CD4-positive, alpha-beta T cell treated with Interferon gamma for 1 hour (primary cell): ENCODE data around the gene KLHL17.

Experiments
- DNase-seq: peaks from one replicate; pipeline ENCODE4 v3.0.0-alpha.2; 2020

Gene KLHL17

DNA sequence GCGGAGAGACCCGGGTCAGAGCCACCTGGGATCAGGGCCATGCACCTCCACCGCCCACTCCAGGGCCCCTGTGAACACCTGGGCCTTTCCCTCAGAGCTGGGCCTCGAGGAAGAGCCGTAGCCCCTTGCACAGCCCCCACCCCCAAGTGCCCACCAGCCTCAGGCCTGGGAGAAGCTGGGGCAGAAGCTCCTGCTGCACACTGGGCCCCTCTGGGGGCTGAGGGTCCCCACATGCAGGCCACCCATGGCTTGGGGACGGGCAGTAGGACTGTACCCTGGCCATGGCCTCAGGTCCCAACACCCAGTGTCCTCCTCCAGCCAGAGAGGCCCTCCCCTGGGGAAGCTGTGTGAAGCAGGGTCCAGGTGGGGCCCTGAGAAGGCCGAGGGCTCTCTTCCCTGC is 7.8 kb upstream of the KLHL17 start:
- DNase-seq = no peak

DNA sequence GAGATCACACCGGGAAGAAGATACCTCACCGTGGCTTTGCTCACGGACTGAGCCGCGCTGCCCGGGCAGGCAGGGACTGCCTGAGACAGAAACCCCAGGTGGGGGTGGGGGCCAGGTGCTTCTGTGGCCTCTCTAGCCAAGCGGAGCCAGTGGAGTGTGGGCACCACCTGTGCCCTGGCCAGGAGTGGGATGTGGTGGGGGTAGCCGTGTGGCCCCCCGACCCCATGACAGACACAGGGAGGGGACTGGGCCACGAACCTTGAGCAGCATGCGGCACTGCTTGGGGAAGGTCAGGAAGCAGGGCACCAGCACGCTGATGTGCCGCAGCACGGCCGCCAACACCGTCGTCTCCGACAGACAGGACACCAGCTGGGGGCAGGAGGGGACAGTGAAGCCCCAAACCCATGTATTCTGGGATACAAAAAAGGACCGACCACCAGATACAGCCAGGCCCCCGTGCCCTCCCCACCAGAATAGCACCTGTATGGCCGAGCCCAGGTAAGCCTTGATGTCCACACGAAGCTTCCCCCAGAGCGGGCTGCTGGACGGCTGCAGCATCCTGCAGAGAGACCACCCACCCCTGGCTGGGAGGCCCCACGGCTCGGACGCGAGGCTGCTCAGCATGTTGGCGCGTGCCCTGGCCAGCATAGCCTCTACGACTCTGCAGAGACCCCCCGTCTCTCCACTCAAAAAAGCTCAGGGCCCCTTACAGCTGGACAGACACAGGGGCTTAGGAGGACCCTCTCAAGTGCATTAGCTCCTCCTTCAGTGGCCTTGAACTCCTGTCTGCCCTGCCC is 6.7 kb upstream of the KLHL17 start:
- DNase-seq = no peak

DNA sequence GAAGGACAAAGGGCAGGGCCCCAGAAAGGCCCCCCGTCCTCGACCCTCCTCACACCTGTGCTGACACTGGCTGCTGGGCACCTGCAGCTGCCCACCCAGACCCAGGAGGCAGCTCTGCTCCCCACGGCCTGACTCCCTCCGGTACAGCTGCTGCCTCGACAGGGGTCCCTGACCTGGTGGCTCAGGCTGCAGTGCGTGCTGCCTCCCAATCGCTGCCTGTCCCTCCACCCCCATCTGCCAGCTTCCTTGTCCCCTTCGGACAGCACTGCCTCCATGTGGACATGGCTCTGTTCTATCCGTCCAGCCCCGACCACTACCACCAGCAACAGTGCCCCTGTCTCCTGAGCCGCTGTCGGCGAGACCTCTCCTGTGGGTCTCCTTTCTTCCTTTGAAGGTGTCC is 5.5 kb upstream of the KLHL17 start:
- no peak for DNase-seq

DNA sequence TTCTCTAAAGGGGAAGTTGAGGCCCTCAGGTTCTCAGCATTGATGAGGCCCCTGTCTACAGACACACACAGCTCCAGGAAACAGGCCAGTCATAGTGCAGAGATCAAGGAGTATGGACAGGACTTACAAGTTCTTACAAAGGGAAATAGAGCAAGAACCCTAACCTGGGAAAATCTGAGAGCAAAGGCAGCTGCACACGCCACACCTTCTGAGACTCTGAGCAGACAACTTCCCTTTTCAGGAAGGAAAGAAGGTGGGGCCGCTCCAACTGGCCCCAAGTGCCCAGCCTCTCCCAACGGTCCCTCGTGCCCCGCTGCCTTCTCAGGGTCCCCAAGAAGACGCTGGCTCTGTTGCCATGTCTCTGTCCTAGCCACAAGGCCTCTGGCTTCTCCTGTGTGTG is 4.9 kb upstream of the KLHL17 start:
- DNase-seq = no peak

DNA sequence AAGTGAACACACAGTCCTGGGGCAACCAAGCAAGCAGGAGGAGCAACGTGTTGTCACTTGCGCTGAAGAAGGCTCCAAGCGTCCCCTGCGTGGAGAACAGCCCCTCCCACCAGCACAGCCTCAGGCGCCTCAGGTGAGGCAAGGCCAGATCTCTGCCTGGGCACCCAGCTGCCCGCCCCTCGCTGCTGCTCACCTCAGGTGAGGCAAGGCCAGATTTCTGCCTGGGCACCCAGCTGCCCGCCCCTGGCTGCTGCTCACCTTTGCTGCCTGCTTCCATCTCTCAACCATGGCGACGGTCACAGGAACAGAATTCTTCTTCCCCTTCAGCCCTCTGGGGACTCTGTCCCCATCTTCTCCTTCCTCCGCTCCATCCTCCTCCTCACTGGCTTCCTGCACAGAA is 3.7 kb upstream of the KLHL17 start:
- no peak for DNase-seq

DNA sequence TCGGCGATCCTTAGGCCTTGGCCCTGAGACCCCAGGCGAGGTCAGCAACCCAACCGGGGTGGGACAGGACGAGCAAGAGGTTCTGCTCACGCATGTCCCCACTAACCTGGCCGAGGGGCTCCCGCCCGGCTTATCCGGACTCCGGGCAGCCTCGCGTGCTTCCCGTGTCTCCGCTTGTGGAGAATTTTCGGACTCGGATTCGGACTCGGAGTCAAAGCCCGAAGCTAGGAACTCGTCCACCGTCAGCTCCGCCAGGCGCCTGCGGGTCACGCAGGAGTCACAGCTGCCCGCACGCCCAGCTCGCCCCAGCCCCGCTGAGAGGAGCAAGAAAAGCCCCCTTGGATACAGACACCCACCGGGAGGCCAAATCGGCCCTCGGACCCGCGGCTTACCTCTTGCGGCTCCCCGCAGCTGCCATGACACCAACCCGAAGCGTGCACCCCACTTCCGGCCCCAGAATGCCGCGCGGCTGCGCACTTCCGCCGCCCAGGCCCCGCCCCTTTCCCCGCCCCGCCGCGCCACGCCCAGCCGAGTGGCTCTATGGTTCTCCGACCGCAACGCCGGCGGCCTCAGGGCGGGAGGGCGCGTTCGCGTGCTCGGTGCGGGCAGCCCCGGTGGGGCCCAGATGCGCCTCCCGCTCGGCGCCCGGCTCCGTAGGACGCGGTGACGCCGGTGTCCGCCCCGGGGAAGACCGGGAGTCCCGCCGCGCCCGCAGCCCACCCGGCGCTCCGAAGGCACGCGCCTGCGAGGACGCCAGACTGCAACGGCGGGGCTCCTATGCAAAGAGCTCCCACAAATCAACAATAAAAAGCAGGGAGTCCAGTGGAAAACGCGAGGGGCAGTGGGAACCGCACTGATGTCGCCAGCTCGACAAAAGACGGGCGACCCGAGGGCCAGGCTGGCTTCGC is 1.3 kb upstream of the KLHL17 start, which contains the start of gene NOC2L:
NOC2L (minus strand) TSS at position 434 of the 908 bp plus-strand sequence; CDS start at position 418, 16 bp downstream.
- peak; percentile 95 for DNase-seq

DNA sequence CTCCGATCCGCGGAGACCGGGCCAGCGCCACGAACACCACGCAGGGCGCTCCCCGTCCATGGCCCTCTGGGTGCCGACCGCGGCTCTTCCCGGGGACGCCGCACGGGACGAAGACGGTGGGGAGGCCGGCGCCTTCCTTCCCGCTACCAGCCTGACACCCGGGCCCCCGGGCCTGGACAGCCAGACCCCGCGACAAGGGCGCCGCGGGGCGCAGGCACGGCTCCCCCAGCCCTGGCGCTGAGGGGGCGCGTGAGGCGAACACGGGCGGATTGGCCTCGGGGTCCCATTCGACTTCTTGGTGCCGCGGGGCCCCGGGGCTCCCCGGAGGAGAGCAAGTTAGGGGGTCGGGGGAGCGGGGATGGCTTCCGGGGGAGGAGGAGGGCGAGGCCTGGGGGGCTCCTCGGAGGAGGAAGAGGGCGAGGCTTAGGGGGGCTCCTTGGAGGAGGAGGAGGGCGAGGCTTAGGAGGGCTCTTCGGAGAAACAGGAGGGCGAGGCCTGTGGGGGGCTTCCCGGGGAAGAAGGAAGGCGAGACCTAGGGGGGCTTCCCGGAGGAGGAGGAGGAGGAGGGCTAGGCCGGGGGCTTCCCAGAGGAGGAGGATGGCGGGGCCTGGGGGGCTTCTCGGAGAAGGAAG is 537 bp upstream of the KLHL17 start:
- no peak for DNase-seq

DNA sequence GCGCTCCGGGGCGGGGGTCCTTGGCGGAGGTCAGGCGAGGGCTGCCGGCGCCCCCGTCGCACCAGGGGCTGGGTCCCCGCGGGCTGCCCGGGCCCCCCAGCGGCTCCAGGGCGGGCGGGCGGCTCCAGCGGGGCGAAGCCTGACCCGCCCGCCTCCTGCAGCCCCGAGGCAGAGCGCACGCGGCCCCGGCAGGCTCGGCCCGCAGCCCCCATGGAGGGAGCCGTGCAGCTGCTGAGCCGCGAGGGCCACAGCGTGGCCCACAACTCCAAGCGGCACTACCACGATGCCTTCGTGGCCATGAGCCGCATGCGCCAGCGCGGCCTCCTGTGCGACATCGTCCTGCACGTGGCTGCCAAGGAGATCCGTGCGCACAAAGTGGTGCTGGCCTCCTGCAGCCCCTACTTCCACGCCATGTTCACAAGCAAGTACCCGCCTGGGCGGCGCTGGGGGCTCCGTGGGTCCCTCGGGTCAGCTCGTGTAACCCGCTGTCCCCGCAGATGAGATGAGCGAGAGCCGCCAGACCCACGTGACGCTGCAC is 817 bp downstream of the KLHL17 start:
- no peak for DNase-seq

DNA sequence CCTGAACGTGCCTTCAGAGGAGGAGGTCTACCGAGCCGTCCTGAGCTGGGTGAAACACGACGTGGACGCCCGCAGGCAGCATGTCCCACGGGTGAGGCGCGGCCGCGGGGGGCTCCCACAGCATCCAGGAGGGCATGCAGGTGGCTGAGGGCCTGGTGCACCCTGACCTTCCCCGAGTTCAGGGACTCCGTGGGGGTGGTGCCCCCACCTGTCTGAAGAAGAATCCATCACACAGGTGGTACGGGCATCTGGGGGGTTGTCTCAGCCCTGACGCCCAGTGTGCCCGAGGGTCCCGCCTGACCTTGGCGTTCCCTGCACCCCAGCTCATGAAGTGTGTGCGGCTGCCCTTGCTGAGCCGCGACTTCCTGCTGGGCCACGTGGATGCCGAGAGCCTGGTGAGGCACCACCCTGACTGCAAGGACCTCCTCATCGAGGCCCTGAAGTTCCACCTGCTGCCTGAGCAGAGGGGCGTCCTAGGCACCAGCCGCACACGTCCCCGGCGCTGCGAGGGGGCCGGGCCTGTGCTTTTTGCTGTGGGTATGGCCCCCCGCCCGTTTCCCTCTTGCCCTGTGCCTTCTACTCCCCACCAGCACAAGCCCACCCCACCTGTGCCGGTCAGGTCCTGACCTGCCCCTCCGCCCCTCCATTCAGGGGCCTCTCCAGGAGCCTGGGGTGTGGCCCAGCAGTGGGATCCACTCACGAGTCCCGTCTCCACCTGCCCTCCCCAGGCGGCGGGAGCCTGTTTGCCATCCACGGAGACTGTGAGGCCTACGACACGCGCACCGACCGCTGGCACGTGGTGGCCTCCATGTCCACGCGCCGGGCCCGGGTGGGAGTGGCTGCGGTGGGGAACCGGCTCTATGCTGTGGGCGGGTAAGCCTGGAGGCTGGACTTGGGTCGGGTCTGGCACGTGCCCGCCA is 2.3 kb downstream of the KLHL17 start:
- DNase-seq = no peak

DNA sequence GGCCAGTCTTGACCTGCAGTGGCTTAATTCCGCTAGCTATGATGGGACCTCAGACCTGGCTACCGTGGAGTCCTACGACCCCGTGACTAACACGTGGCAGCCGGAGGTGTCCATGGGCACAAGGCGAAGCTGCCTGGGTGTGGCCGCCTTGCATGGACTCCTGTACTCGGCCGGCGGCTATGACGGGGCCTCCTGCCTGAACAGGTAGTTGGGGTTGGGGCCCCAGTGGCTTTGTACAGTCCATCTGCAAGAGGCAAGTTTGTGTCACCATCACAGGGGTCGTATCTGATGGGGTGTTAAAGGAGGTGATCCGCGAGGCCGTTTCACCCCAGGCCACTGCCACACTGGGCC is 2.9 kb downstream of the KLHL17 start:
- DNase-seq = no peak

DNA sequence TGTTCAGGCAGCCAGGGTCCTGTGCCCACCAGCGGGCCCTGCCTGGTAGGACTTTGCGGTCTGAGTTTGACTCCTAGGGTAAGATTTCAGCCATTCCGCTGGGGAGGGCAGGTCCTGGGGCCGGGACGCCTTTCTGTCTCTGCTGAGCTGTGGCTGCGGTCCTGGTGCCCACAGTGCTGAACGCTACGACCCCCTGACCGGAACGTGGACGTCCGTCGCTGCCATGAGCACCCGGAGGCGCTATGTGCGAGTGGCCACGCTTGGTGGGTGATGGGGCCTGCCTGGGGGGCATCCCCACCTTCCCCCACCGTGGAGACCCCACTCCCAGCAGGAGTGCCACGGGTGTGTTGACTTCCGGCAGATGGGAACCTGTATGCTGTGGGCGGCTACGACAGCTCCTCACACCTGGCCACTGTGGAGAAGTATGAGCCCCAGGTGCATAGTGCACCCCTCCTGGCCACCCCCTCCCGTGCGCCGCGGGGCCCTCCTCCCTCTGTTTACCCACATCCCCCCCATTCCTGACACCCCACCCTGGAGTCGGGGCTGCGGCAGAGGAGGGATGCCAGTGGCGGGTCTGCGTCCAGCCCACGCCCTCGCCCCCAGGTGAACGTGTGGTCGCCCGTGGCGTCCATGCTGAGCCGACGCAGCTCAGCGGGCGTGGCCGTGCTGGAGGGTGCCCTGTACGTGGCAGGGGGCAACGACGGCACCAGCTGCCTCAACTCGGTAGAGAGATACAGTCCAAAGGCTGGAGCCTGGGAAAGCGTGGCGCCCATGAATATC is 3.6 kb downstream of the KLHL17 start:
- DNase-seq = no peak

DNA sequence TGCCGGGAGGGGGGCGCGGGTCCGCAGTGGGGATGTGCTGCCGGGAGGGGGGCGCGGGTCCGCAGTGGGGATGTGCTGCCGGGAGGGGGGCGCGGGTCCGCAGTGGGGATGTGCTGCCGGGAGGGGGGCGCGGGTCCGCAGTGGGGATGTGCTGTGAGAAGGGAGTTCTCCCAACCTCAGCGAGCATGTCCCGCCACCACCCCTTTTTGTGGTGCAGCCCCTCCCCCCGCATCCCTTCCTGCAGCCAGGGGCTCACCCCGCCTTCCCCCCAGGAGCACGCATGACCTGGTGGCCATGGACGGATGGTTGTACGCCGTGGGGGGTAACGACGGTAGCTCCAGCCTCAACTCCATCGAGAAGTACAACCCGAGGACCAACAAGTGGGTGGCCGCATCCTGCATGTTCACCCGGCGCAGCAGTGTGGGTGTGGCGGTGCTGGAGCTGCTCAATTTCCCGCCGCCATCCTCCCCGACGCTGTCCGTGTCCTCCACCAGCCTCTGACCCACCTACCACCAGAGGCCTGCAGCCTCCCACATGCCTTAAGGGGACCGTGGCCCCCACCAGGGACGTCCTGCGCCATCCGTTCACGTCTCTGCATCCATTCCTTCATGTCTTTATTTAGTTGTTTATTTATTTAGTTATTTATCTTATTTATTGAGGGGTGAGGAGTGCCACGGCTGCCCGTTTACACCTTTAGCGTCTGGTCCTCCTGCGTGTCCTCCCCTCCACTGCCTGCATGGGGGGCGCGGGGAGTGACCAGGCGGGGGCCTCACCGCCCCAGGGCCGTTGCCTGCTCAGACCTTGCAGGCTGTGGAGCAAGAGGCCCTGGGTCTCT is 4.5 kb downstream of the KLHL17 start:
- DNase-seq = no peak

DNA sequence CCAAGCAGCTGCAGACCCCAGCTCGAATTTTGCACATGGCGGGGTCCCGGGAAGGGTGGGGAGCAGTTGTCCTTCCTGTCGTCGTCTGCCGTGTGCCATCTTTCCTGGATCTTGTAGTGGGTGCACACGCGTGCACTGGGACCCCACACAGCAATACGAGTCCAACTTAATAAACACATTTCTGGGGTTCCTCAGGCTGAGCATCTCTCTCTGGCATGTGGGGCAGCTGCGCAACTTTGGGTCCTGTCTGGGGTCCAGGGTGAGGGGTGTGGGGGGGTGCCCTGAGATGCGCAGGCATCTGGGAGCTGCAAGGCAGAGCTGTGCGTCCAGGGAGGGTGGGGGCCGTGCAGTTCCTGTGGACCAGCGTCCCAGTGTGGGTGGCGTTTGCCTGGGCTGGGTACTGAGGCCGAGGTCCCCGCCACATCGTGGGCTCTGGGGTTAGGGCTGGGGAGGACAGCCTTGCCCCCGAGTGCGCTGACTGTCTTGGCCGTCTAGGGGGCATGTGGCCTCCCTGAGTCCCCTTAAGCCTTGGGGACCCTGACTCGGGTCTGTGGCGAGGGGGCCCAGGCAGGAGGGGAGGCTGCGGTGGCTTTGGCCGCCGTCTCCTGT is 5.2 kb downstream of the KLHL17 start:
- DNase-seq = no peak

DNA sequence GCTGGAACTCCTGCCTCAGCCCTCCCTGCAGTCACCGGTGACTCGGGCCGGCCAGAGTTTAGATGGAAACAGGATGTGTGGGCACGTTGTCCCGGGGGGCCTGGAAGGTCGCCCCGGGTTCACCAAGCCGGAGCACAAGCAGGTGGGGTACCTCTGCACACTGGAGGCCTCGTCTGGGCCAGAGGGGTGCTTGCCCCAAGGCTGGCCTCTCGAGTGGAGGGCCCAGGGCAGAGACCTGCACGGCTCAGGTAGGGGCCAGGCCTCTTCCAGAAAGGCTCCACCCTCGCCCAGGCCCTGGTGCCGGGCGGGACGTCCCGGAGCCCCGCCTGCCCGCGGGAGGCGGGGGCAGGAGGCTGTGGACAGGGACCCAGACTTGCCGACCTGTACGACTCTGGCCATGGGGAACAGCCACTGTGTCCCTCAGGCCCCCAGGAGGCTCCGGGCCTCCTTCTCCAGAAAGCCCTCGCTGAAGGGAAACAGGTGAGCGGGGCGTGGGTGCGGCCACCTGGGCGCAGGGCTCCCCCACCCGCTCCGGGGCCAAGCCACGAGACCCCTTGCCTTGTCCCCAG is 5.8 kb downstream of the KLHL17 start, which contains the start of gene PLEKHN1:
PLEKHN1 (plus strand) TSS at position 348 of the 569 bp plus-strand sequence; CDS start at position 398, 50 bp downstream.
- DNase-seq = no peak

DNA sequence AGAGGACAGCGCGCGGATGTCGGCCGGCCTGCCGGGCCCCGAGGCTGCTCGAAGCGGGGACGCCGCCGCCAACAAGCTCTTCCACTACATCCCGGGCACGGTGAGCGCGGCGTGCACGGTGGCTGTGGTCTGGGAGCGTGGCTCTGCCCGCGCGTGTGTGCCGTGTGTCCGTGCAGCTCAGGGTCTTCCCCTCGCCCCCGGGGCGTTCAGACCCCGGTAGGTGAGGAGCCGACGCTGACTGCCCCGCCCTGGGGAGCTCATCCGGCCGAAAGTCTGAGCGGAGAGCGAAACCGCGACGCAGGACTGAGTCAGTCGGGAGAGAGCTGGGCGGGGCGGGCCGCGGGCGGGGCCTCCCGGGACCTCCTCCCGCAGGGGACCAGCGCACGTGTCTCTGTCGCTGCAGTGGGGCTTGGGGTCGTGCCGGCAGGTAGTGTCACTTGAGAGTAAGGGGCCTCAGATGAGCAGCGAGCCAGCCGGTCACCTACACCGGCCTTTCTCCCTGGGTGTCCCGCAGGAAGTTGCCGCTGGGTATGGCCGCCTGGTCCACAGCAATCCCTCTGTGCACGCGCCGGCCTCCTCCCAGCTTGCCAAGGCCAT is 6.4 kb downstream of the KLHL17 start:
- peak; percentile 61 for DNase-seq

DNA sequence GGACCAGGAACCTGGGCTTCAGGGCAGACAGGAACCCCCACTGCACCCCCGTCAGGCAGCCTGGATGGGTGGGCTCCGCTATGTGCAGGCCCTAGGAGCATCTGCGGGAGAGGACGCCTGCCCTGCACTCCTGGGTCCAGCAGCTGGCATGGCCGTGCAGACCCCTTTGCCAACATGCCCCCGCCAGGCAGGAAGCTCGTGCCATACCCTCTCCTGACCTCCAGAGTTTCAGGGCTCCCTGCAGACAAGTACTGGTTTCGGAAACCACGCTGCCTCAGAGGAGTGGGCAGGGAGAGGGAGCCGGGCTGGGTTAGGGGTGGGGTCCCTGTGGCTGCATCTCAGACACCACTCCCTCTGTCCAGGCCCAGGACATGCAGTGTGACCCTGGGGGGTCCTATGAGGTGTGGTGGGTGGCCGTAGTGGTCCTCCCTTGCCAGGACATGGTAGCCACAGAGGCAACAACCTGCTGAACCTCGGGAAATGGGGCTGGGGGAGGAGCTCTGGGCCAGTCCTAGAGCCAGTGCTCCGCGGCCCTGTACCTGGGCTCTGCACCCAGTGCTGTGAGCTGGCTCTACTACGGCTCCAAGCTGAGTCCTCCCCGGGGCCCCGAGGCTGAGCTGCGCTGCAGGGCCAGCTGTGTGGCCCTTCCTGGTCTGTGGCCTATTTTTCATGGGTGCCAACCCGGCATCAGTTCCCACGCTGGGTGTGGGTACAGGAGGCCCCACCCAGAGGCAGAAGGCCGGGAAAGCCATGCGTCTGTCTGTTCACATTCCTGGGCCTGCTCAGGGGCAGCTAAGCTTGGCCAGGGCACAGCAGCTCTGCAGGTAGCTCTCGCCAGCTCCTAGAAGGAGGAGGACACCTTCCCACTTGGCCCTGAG is 7.3 kb downstream of the KLHL17 start:
- no peak for DNase-seq

DNA sequence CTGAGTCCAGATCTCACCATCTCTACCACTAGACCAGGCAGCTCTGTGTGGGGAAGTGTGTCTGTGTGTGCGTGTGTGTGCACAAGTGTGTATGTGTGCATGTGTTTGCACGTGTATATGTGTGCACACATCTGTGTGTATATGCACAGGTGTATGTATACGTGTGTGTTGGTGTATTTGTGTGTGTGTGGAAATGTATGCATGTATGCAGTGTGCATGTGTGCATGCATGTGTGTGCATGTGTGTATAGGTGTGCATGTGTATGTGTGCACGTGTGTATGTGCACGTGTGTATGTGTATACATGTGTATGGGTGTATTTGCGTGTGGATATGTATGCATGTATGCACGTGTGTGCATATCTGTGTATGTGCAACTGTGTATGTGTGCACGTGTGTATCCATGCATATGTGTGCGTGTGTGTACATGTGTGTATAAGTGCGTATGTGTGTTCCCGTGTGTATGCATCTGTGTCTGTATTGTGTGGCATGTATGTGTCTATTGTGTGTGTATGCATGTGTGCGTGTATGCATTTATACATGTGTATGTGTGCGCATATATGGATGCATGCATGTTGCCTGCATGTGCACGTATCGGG is 9.0 kb downstream of the KLHL17 start:
- DNase-seq = no peak
